GM12874 (cell line): Measurements from ENCODE around the gene PCYT1A.

Experiments
- TF ChIP-seq, protein P1 (sequence below): IDR thresholded peaks from 2 replicates; pipeline ENCODE4 v1.5.1; 2011; ENCODE audit warnings: low read depth, mild to moderate bottlenecking, control low read depth, low read length, moderate library complexity; ENCODE audit not compliant: insufficient read depth

Gene PCYT1A

DNA sequence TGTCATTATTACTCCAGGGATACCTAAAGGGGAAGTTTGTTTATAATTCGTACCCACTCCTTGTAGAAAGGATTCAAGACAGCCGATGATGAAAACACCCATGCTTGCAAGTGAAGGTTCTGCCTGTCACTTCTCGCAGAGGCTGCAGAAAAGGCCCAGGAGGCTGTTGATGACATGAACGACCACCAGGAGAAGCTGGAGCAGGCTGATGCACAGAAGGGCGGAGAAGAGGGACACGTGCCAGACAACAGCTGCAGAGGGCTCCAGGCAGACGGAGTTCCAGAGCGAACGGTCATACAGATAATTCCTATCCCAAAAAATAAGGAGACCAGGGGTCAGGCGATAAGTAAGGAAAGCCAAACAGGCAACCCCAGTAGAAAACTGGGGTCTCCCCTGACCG lies 36.2 kb upstream of the PCYT1A start:
- TF ChIP-seq, protein P1, sequence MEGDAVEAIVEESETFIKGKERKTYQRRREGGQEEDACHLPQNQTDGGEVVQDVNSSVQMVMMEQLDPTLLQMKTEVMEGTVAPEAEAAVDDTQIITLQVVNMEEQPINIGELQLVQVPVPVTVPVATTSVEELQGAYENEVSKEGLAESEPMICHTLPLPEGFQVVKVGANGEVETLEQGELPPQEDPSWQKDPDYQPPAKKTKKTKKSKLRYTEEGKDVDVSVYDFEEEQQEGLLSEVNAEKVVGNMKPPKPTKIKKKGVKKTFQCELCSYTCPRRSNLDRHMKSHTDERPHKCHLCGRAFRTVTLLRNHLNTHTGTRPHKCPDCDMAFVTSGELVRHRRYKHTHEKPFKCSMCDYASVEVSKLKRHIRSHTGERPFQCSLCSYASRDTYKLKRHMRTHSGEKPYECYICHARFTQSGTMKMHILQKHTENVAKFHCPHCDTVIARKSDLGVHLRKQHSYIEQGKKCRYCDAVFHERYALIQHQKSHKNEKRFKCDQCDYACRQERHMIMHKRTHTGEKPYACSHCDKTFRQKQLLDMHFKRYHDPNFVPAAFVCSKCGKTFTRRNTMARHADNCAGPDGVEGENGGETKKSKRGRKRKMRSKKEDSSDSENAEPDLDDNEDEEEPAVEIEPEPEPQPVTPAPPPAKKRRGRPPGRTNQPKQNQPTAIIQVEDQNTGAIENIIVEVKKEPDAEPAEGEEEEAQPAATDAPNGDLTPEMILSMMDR, result no peak

DNA sequence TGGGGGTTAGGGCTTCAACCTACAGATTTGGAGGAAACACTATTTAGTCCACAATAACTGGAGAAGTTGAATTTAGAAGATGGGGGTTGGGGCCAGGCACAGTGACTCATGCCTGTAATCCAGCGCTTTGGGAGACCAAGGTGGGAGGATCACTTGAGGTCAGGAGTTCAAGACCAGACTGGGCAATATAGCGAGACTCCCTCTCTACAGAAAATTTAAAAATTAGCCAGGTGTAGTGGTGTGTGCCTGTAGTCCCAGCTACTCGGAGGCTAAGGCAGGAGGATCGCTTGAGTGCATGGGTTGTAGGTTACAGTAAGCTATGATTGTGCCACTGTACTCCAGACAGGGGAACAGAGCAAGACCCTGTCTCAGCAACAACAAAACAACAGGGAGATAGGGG lies 35.5 kb upstream of the PCYT1A start:
- TF ChIP-seq, protein P1, result no peak

DNA sequence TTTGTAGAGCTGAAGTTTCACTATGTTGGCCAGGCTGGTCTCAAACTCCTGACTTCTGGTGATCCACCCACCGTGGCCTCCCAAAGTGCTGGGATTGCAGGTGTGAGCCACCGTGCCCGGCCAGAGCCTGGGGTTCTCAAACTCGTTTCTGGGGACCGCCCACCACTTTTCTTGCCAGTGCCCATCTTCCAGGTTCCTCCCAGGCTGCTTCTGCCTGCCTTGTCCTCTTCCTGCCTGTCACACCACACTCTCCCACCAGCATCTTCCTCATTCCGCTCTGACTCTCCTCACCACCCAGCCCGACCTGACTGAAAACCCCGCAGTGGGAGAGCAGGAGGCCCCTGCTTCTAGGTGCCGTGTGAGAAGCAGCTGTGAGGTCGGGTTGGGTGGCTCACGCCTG lies 33.6 kb upstream of the PCYT1A start:
- TF ChIP-seq, protein P1, result no peak

DNA sequence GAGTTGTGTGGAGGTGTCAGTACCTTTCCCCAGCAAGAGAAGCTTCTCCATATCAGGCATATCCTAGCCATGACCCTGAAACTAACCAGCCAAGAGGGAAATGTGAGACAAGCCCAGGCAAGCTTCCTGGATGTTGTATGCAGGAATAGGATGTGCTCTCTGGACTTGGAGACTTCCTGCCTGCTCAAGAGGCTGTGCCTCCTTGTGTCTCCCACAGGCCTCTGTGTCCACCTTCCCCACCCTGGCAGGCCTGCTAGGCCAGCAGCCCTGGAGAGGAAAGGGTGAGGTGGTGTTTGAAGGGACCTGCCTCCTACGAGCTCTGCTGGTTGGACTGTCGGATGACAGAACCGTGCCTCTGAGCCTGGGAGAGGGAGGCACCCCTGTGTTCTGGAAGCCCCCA lies 32.6 kb upstream of the PCYT1A start:
- TF ChIP-seq, protein P1, result no peak

DNA sequence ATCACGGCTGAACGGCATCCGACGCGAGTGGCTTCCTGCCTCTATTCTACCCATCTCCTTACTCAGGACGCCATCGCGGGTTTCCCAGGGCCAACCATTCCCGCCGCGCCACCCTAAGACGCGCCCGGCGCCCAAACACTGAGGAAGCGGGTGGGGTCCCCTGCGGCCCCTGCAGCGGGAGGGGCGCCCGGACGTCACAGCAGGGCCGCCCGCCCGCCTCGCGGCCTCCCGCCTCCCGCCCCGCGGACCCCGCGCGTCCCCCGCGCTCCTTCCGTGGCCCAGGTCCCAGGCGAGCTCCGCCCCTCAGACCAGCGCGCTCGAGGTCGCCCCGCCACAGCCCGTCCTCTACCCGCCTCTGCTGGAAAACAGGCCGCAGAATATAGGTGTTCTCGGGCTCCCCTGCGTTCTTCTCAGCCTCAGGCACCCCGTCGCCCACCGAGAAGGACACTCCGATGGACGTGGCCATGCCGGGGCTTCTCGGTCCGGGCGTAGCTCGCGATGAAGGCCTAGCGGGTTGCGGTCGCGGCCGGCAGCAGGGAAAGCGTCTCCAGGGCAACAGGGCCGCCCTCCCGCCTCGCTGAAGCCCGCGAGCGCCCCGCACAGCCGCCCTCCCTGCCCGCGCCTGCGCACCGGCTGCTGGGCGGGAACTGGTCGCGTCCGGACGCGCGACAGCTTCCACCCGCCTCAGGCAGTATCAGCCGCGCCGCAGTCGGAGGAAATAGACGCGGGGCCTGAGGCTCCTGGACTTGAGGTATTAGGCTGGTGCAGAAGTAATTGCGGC lies 30.4 kb upstream of the PCYT1A start, which contains the start of gene DYNLT2B:
Gene DYNLT2B, minus strand, starts transcription at position 554 of the 781 bp plus-strand sequence. Its CDS starts 88 bp downstream, at position 466.
- TF ChIP-seq, protein P1, result 0 out of 2 replicates have a peak, but pooled peaks have one; percentile 3

- TF ChIP-seq, protein P1, result no peak
Observed at GRCh38 chr3:196315821-196316220, 28.3 kb upstream of the PCYT1A start.

- TF ChIP-seq, protein P1, result no peak
Observed at GRCh38 chr3:196314597-196314996, 27.1 kb upstream of the PCYT1A start.
